Upper lobe of left lung (tissue), 6 donors: Measurements from ENCODE around the gene UBASH3B. TPM values are rescaled to one million over a fixed set of nuclear protein-coding genes. Genes with fewer than 3 reads are reported as not detected.
"Not testable (repeated sequence)": the region's sequence is repeated elsewhere in the genome, so short reads cannot be mapped to it uniquely, and the experiment has no call there.

Experiments used
- ATAC-seq, 2 donors: fragments of 200-7000 bp; cut with Tn5 transposase; one replicate each; pipeline ENCODE4 v1.9.1; 2022; ENCODE audit warnings: mild to moderate bottlenecking in 2 of 2, moderate library complexity in 2 of 2; ENCODE audit not compliant: low FRiP score in 2 of 2
- DNase-seq, 2 donors: peaks; one replicate each; pipeline ENCODE4 v3.0.0-alpha.2; 2019 to 2020
- H3K27ac ChIP-seq, 4 donors: fragments of 200-600 bp; sonication (generic); one replicate each; pipeline ENCODE4 v1.5.1; 2016 to 2019
- H3K27me3 ChIP-seq, 4 donors: fragments of 200-600 bp; sonication (generic); one replicate each; pipeline ENCODE4 v1.5.1; 2017 to 2019
- H3K36me3 ChIP-seq, 4 donors: fragments of 200-600 bp; sonication (generic); one replicate each; pipeline ENCODE4 v1.5.1; 2016 to 2019
- H3K4me1 ChIP-seq, 4 donors: fragments of 200-600 bp; sonication (generic); one replicate each; pipeline ENCODE4 v1.5.1; 2018 to 2019
- H3K4me3 ChIP-seq, 4 donors: fragments of 200-600 bp; sonication (generic); one replicate each; pipeline ENCODE4 v1.5.1; 2017 to 2019; ENCODE audit warnings: mild to moderate bottlenecking in 2 of 4, moderate library complexity in 1 of 4
- H3K9me3 ChIP-seq, 4 donors: fragments of 200-600 bp; sonication (generic); one replicate each; pipeline ENCODE4 v1.5.1; 2018 to 2019
- EP300 ChIP-seq, 4 donors: sonication (generic); formaldehyde crosslinking; IDR thresholded peaks; one replicate each; pipeline ENCODE4 v1.5.1; 2017; ENCODE audit warnings: antibody characterized with exemption in 4 of 4, control low read depth in 2 of 4
- POLR2A ChIP-seq, 4 donors: fragments of 450-650 bp; IDR thresholded peaks; one replicate each; pipeline ENCODE4 v1.5.1; 2016 to 2017; ENCODE audit warnings: antibody characterized with exemption in 4 of 4, mild to moderate bottlenecking in 2 of 4
- POLR2AphosphoS5 ChIP-seq, 2 donors: sonication (generic); formaldehyde crosslinking; IDR thresholded peaks; one replicate each; pipeline ENCODE4 v1.5.1; 2017; ENCODE audit warnings: antibody characterized with exemption in 2 of 2
- WGBS, 2 donors: methylation state at CpG; one replicate each; pipeline ENCODE4 v1.1.5; 2017 to 2018; 5-methylcytosine and 5-hydroxymethylcytosine counted together
- total RNA-seq, 6 donors: library from RNA; depleted of rRNA in 4 of 6; stranded (reverse); fragments of >200 nt in 4 of 6; gene quantifications; one replicate each; pipeline versions ENCODE4 v1.1.0 to v1.2.1, GENCODE V29; 2016 to 2021
- TF ChIP-seq, protein P1 (sequence below), 6 experiments: fragments of 450-650 bp in 4 of 6; fragments of 200-600 bp in 2 of 6; sonication (generic) in 2 of 6; IDR thresholded peaks; one replicate each; pipeline ENCODE4 v1.5.1; 2016 to 2019; ENCODE audit warnings: antibody characterized with exemption in 6 of 6
- donor health status: DM: no; HTN: no; CAD: no; lungs with moderate emphysema.
- donor health status: DM: no; HTN: yes; CAD: no; lungs with severe emphysema.

Gene UBASH3B
- total RNA-seq, 6 donors from 2014 or later, result 24.0 to 54.2 (median 40.4) TPM

DNA sequence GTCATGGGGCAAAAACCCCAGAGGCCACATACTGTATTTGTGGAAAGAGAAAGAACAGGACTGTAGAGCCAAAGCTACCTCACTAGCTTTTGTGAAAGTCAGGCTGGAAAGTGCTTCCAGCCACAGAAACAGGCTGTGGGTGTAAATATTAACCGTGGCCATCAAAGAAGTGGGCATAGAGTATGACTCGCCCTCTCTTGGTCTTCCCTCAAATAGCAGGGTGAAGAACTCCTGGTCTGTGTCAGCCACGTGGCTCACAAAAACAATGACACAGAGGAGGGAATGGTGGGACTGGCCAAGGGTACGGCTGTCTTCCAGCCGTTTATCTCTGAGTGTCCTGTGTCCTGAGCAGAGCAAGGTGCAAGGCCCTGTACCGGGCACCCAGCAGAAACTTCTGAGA, 37.6 kb upstream of the UBASH3B start:
- peaks cover 0 to 3% (median 1%) of the 10 kb centered on the region in 4 donors for H3K4me1 ChIP-seq
- peak in 1 of 2 donors; percentile 35 for ATAC-seq
- H3K4me3 ChIP-seq, result no peak overlapping the region
- H3K9me3 ChIP-seq, result no peaks in the 10 kb centered on the region
- TF ChIP-seq EP300 (IDR thresholded peaks at IDR 0.05) (no peak), POLR2AphosphoS5 (IDR thresholded peaks at IDR 0.05) (no peak), POLR2A (IDR thresholded peaks at IDR 0.05) (no peak)
- TF ChIP-seq, protein P1, sequence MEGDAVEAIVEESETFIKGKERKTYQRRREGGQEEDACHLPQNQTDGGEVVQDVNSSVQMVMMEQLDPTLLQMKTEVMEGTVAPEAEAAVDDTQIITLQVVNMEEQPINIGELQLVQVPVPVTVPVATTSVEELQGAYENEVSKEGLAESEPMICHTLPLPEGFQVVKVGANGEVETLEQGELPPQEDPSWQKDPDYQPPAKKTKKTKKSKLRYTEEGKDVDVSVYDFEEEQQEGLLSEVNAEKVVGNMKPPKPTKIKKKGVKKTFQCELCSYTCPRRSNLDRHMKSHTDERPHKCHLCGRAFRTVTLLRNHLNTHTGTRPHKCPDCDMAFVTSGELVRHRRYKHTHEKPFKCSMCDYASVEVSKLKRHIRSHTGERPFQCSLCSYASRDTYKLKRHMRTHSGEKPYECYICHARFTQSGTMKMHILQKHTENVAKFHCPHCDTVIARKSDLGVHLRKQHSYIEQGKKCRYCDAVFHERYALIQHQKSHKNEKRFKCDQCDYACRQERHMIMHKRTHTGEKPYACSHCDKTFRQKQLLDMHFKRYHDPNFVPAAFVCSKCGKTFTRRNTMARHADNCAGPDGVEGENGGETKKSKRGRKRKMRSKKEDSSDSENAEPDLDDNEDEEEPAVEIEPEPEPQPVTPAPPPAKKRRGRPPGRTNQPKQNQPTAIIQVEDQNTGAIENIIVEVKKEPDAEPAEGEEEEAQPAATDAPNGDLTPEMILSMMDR (IDR thresholded peaks at IDR 0.05), result no peak
- no peak for DNase-seq
- no peaks in the 10 kb centered on the region for H3K27me3 ChIP-seq
- whole genome bisulfite sequencing, 2 donors, result 88 to 89% methylated on average over 6 of the region's 6 CpGs
- H3K36me3 ChIP-seq, result no peaks in the 10 kb centered on the region
- no peak overlapping the region for H3K27ac ChIP-seq

DNA sequence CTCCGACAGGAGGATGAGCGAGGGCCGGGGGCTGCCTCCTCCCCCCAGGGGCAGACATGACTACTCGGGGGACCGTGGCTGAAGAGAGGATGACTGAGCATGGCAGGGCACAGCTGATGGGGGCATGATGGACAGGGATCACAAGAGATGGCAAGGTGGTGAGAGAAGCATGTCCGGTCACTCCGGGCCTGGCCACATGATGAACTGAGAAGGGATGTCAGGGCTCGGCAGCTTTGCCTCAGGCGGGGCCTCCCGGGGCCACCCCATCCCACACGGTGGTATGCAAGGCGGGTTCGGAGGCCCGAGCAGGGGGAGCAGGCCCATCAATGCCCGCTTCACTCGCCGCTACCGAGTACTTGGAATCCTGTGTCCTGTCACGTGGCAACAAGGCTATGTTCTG, 36.6 kb upstream of the UBASH3B start:
- no peaks in the 10 kb centered on the region for H3K36me3 ChIP-seq
- no peaks in the 10 kb centered on the region for H3K27me3 ChIP-seq
- ATAC-seq (no peak), DNase-seq (peak in 1 of 2 donors; percentile 76)
- H3K9me3 ChIP-seq, result no peaks in the 10 kb centered on the region
- TF ChIP-seq POLR2A (IDR thresholded peaks at IDR 0.05) (no peak), EP300 (IDR thresholded peaks at IDR 0.05) (no peak), POLR2AphosphoS5 (IDR thresholded peaks at IDR 0.05) (no peak)
- TF ChIP-seq, protein P1 (IDR thresholded peaks at IDR 0.05), result no peak
- 95 to 98% methylated on average over 5 to 19 of the region's 19 CpGs for WGBS, 2 donors
- H3K27ac ChIP-seq, result no peak overlapping the region
- peaks cover 0 to 3% (median 1%) of the 10 kb centered on the region in 4 donors for H3K4me1 ChIP-seq
- no peak overlapping the region for H3K4me3 ChIP-seq

DNA sequence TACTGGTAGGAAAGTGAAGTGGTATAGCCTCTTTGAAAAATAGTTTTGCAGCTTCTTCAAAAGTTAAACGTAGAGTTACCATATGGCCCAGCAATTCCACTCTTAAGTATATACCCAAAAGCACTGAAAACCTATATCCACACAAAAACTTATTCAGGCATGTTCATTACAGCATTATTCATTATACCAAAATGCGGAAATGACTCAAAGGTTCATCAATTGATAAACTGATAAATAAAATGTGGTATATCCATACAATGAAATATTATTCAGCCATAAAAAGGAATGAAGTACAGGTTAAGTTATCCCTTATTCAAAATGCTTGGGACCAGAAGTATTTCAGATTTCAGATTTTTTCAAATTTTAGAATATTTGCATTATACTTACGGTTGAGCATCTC, 35.8 kb upstream of the UBASH3B start:
- ATAC-seq, result no peak
- 96 to 97% methylated on average over 3 of the region's 3 CpGs for WGBS, 2 donors
- Histone ChIP-seq H3K27me3 (no peaks in the 10 kb centered on the region), H3K36me3 (no peaks in the 10 kb centered on the region), H3K4me1 (peaks cover 0 to 3% (median 1%) of the 10 kb centered on the region in 4 donors), H3K4me3 (no peak overlapping the region), H3K9me3 (no peaks in the 10 kb centered on the region), H3K27ac (no peak overlapping the region)
- no peak for DNase-seq
- no peak for TF ChIP-seq POLR2A (IDR thresholded peaks at IDR 0.05)
- TF ChIP-seq POLR2AphosphoS5 (IDR thresholded peaks at IDR 0.05), result no peak
- TF ChIP-seq, protein P1 (IDR thresholded peaks at IDR 0.05), result no peak
- no peak for TF ChIP-seq EP300 (IDR thresholded peaks at IDR 0.05)

DNA sequence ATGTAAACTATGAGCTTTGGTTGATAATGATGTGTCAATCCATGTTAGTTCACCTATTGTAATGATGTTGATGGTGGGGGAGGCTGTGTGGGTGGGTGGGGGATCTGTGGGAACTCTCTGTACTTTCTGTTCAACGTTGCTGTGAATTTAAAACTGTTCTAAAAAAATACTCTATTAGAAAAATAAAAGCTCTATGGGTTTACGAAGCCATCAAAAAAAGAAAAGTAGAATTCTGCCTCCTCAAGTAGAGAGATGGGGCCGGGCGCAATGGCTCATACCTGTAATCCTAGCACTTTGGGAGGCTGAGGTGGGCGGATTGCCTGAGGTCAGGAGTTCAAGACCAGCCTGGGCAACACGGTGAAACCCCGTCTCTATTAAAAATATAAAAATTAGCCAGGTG, 30.0 kb upstream of the UBASH3B start:
- ATAC-seq, H3K36me3 ChIP-seq, H3K27ac ChIP-seq, H3K4me3 ChIP-seq, H3K4me1 ChIP-seq, DNase-seq, H3K9me3 ChIP-seq, H3K27me3 ChIP-seq: not testable (repeated sequence)
- 78 to 84% methylated on average over 7 of the region's 7 CpGs for WGBS, 2 donors

DNA sequence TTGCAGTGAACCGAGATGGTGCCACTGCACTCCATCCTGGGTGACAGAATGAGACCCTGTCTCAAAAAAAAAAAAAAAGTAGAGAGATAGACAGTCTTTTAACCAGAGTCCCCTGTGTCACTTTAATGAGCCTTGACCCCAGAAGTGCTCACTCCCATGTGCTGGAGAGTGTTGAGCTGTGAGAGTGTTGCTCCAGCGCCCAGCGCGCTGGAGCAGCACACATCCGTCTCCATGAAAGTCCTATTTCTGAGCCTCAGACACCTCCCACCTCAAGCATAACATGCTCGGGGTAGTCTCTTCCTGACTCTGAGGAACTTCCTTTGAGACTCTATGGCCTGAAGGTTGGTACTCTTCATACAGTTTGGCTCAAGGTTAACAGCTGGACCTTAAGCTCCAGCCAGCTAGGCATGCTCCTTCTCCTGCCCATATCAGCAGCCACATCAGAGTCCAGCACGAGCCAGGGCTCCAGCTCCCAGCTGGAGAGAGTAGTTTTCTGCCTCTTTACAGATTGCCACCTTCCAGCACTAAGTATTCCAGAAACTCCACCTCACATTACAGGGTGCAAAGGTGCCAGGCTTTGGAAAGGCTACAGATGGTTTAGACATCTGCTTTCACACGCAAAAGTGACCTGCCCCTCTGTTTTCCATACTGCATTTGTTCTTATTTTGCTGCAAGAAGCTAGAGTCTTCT, 29.4 kb upstream of the UBASH3B start:
- Histone ChIP-seq H3K36me3 (no peaks in the 10 kb centered on the region), H3K4me3 (no peak overlapping the region), H3K27me3 (no peaks in the 10 kb centered on the region), H3K4me1 (no peaks in the 10 kb centered on the region), H3K9me3 (no peaks in the 10 kb centered on the region), H3K27ac (no peak overlapping the region)
- 77 to 90% methylated on average over 6 to 8 of the region's 8 CpGs for WGBS, 2 donors
- DNase-seq (no peak), ATAC-seq (no peak)
- TF ChIP-seq, protein P1 (IDR thresholded peaks at IDR 0.05), result no peak
- TF ChIP-seq POLR2AphosphoS5 (IDR thresholded peaks at IDR 0.05) (no peak), POLR2A (IDR thresholded peaks at IDR 0.05) (no peak), EP300 (IDR thresholded peaks at IDR 0.05) (no peak)
